ENCODE data around the gene ADAM22. TPM values are rescaled to one million over a fixed set of nuclear protein-coding genes. Genes with fewer than 3 reads are reported as not detected.
A peak's percentile ranks its signal among the peaks of the same experiment; 100 is the strongest.
"Not testable (repeated sequence)": the region's sequence is repeated elsewhere in the genome, so short reads cannot be mapped to it uniquely, and the experiment has no call there.

ADAM22 gene
- total and polyA plus RNA-seq, 10 of the 15 experiments (the other 5 are each of a cell fraction or from before 2014, with no cell fraction given): 1.4 to 24.5 (median 7.6) TPM

DNA sequence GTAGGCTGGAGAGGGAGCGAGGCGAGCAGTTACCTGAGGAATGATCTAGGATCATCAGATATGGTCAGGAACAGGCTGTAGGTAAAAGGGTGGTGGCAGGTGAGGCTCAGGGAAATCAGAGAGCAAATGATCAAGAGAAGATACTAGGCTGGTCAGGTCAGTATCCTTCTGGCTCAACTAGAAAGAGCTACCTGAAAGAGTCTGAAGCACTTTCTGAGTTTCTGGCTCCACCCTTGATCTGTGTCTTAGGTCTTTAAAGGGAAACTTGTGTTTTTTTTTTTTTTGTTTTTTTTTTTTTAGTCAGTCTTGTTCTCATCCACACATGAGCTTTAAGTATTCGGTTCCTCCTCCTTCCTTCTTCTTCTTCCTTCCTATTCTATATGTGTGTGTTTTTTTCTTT lies 10.5 kb downstream of the ADAM22 start:
- Histone ChIP-seq H3K4me3 (no peak overlapping the region), H2AFZ (ENCODE audit: control insufficient read depth, low read depth, low read length) (no peak overlapping the region), H3K79me2 (ENCODE audit: control insufficient read depth, insufficient read depth, low read length) (peaks cover 1% of the 10 kb centered on the region), H3K9ac (ENCODE audit: control insufficient read depth, insufficient read depth, low read length) (no peak overlapping the region), H3K9me3 (replicated peaks; ENCODE audit: control insufficient read depth, insufficient read depth, low read length) (no peaks in the 10 kb centered on the region; the same call in 2 of the 3 replicates), H3K27ac (ENCODE audit: control insufficient read depth, insufficient read depth) (no peak overlapping the region; the same call in 1 of the 2 replicates), H4K20me1 (ENCODE audit: control insufficient read depth, insufficient read depth) (no peaks in the 10 kb centered on the region), H3K4me1 (ENCODE audit: control insufficient read depth, insufficient read depth, low read length) (peaks cover 6% of the 10 kb centered on the region; the same call in 1 of the 2 replicates), H3K36me3 (ENCODE audit: control insufficient read depth in 2 of 2, insufficient read depth in 2 of 2, low read length in 1 of 2) (no peaks in the 10 kb centered on the region; a peak in 1 of 4 replicates), H3K4me2 (ENCODE audit: control insufficient read depth, insufficient read depth) (0 out of 2 replicates have a peak overlapping the region, but pooled peaks have one; percentile 30), H3K27me3 (replicated peaks in 1 of 2; ENCODE audit: control insufficient read depth in 2 of 2, insufficient read depth in 2 of 2, low read length in 1 of 2) (no peaks in the 10 kb centered on the region)
- TF ChIP-seq, protein P1, sequence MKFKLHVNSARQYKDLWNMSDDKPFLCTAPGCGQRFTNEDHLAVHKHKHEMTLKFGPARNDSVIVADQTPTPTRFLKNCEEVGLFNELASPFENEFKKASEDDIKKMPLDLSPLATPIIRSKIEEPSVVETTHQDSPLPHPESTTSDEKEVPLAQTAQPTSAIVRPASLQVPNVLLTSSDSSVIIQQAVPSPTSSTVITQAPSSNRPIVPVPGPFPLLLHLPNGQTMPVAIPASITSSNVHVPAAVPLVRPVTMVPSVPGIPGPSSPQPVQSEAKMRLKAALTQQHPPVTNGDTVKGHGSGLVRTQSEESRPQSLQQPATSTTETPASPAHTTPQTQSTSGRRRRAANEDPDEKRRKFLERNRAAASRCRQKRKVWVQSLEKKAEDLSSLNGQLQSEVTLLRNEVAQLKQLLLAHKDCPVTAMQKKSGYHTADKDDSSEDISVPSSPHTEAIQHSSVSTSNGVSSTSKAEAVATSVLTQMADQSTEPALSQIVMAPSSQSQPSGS (IDR thresholded peaks at IDR 0.05; ENCODE audit: low read length): no peak
- TF ChIP-seq ZNF384 (IDR thresholded peaks at IDR 0.05; ENCODE audit: borderline replicate concordance, low read depth, low read length): peak; percentile 49; the same call in 1 of the 2 replicates
- FAIRE-seq (no peak), ATAC-seq (peak; percentile 77), DNase-seq (ENCODE audit: low read depth, low spot score) (no peak)
- SMC1A ChIA-PET (ENCODE audit: uncharacterized antibody, unreplicated experiment): interaction anchor here (0.7 to 4.7 kb wide), 11 partner anchors 9 to 227 kb away, joined by 3 to 26 read pairs (median 4); partner anchors contain the start of gene ADAM22
- no TSS peak for BruUV-seq (replicated peaks)
- POLR2A ChIA-PET: interaction anchor here (1.2 to 1.6 kb wide), 4 partner anchors 11 to 150 kb away, joined by 3 to 18 read pairs (median 4); partner anchors contain the start of genes ADAM22, DBF4 and SLC25A40
- intact Hi-C loops (cut with micrococcal nuclease; ENCODE audit: unreplicated experiment) (no loop called here), in situ Hi-C loops (cut with MboI) (no loop called here)
- CTCF ChIA-PET: interaction anchor here (1.1 to 2.0 kb wide), 7 partner anchors 9 to 168 kb away, joined by 3 to 10 read pairs (median 4); no protein-coding TSS in a partner anchor
- WGBS (ENCODE audit: insufficient coverage, insufficient replicate concordance, low lambda C conversion rate, missing lambda C conversion rate): 86% methylated on average over 3 of the region's 3 CpGs
- RAD21 ChIA-PET (ENCODE audit: unreplicated experiment): interaction anchor here (0.6 to 2.7 kb wide), 9 partner anchors 8 to 272 kb away, joined by 3 to 10 read pairs (median 4); partner anchors contain the start of gene ADAM22

DNA sequence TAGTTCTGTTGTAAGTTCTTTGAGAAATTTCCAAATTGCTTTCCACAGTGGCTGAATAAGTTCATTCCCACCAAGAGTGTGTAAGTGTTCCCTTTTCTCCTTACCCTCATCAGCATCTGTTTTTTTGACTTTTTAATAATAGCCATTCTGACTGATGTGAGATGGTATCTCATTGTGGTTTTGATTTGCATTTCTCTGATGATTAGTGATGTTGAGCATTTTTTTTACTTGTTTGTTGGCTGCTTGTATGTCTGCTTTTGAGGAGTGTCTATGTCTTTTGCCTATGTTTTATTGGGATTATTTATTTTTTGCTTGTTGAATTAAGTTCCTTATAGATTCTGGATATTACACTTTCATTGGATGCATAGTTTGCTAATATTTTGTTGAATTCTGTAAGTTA lies 11.9 kb downstream of the ADAM22 start:
- SMC1A ChIA-PET (ENCODE audit: uncharacterized antibody, unreplicated experiment): interaction anchor here (0.9 to 3.6 kb wide), 3 partner anchors 10 to 157 kb away, joined by 3 to 26 read pairs (median 10); partner anchors contain the start of gene ADAM22
- intact Hi-C loops (cut with micrococcal nuclease; ENCODE audit: unreplicated experiment); DNase-seq (ENCODE audit: low read depth, low spot score); H3K79me2 ChIP-seq (ENCODE audit: control insufficient read depth, insufficient read depth, low read length); H3K36me3 ChIP-seq (ENCODE audit: control insufficient read depth in 2 of 2, insufficient read depth in 2 of 2, low read length in 1 of 2); H3K27me3 ChIP-seq (replicated peaks in 1 of 2; ENCODE audit: control insufficient read depth in 2 of 2, insufficient read depth in 2 of 2, low read length in 1 of 2); H3K4me3 ChIP-seq; H3K9me3 ChIP-seq (replicated peaks; ENCODE audit: control insufficient read depth, insufficient read depth, low read length); H3K27ac ChIP-seq (ENCODE audit: control insufficient read depth, insufficient read depth); FAIRE-seq; POLR2A ChIA-PET; H3K9ac ChIP-seq (ENCODE audit: control insufficient read depth, insufficient read depth, low read length); H4K20me1 ChIP-seq (ENCODE audit: control insufficient read depth, insufficient read depth); in situ Hi-C loops (cut with MboI); H2AFZ ChIP-seq (ENCODE audit: control insufficient read depth, low read depth, low read length); H3K4me1 ChIP-seq (ENCODE audit: control insufficient read depth, insufficient read depth, low read length); BruUV-seq (replicated peaks); H3K4me2 ChIP-seq (ENCODE audit: control insufficient read depth, insufficient read depth): not testable (repeated sequence)
- TF ChIP-seq ZNF384 (IDR thresholded peaks at IDR 0.05; ENCODE audit: borderline replicate concordance, low read depth, low read length) (peak; percentile 35; the same call in 1 of the 2 replicates), RUNX3 (IDR thresholded peaks at IDR 0.05; ENCODE audit: low read length) (peak; percentile 34; the same call in 1 of the 2 replicates), ATF7 (IDR thresholded peaks at IDR 0.05; ENCODE audit: low read depth) (0 out of 2 replicates have a peak, but pooled peaks have one; percentile 18)
- RAD21 ChIA-PET (ENCODE audit: unreplicated experiment): interaction anchor here (1.0 kb wide), 1 partner anchor 224 kb away, joined by 3 read pairs; no protein-coding TSS in a partner anchor
- peak; percentile 35 for ATAC-seq
- CTCF ChIA-PET: interaction anchor here (0.8 kb wide), 1 partner anchor 59 kb away, joined by 3 read pairs; no protein-coding TSS in a partner anchor

Data from GM12878 (cell line).